ENCODE results near the gene WNK2.

DNA sequence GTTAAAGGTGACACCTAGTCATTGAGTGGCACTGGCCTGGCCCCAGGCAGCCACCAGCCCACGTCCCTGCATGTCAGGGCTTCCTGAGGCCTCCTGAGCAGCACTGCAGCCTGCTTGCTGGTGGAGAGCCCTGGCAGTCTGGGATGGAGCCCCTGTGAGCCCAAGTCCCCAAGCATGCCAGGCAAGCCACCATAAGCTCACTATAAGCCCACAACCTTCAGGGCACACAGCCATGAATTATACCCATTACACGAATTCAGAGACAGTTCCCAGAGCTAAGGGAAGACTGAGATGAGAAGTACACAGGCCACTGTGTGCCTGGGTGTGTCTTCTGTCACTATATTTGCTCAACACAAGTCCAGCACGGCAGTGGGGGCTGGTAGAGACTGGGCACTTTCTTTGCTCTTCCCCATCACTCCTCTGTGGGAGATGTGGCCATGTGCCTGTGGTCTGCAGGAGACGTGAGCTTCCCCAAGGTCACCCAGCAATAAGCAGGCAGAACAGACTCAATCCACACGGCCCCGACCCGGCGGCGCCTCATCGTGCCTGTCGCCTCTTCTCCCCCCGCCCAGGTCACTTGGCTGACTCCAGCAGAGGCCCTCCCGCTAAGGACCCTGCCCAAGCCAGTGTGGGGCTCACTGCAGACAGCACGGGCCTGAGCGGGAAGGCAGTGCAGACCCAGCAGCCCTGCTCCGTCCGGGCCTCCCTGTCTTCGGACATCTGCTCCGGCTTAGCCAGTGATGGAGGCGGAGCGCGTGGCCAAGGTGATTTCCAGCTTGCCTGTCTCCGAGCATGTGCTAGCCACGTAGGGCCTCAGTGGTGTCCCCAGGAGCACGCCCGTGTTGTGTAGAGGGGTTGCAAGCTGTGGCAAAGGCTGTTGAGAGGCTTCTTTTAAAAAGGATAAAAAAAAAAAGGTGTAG is 114.8 kb downstream of the WNK2 start:
- TF ChIP-seq POLR2A (IDR thresholded peaks at IDR 0.05; ENCODE audit: low read length) (no peak), GATA1 (IDR thresholded peaks at IDR 0.05; ENCODE audit: low read depth, low read length) (no peak)
